ENCODE results near the gene ACOXL.
"Not testable (repeated sequence)": the region's sequence is repeated elsewhere in the genome, so short reads cannot be mapped to it uniquely, and the experiment has no call there.

ACOXL gene

GRCh38 chr2:110927526-110927925, 195.2 kb downstream of the ACOXL start:
- DNase-seq (ENCODE audit: low read depth, low spot score) = no peak

- no peak for DNase-seq (ENCODE audit: low read depth, low spot score)
Observed at GRCh38 chr2:110929528-110929927, 197.2 kb downstream of the ACOXL start.

GRCh38 chr2:110931648-110932047, 199.3 kb downstream of the ACOXL start:
- DNase-seq (ENCODE audit: low read depth, low spot score) = no peak

GRCh38 chr2:110933420-110933819, 201.0 kb downstream of the ACOXL start:
- no peak for DNase-seq (ENCODE audit: low read depth, low spot score)

- DNase-seq (ENCODE audit: low read depth, low spot score) = no peak
Observed at GRCh38 chr2:110934948-110935347, 202.6 kb downstream of the ACOXL start.

GRCh38 chr2:110940376-110940910, 208.1 kb downstream of the ACOXL start:
- no peak for DNase-seq (ENCODE audit: low read depth, low spot score)

GRCh38 chr2:110941226-110941625, 208.9 kb downstream of the ACOXL start:
- no peak for DNase-seq (ENCODE audit: low read depth, low spot score)

- no peak for DNase-seq (ENCODE audit: low read depth, low spot score)
Observed at GRCh38 chr2:110943070-110943634, 210.8 kb downstream of the ACOXL start.

- DNase-seq (ENCODE audit: low read depth, low spot score) = no peak
Observed at GRCh38 chr2:110946902-110947301, 214.5 kb downstream of the ACOXL start.

GRCh38 chr2:110948027-110948674, 215.8 kb downstream of the ACOXL start:
- no peak for DNase-seq (ENCODE audit: low read depth, low spot score)

GRCh38 chr2:110950281-110950680, 217.9 kb downstream of the ACOXL start:
- DNase-seq (ENCODE audit: low read depth, low spot score) = no peak

- no peak for DNase-seq (ENCODE audit: low read depth, low spot score)
Observed at GRCh38 chr2:110955045-110955444, 222.7 kb downstream of the ACOXL start.

- no peak for DNase-seq (ENCODE audit: low read depth, low spot score)
Observed at GRCh38 chr2:110955556-110955955, 223.2 kb downstream of the ACOXL start.

GRCh38 chr2:110957293-110957692, 224.9 kb downstream of the ACOXL start:
- DNase-seq (ENCODE audit: low read depth, low spot score) = no peak

- no peak for DNase-seq (ENCODE audit: low read depth, low spot score)
Observed at GRCh38 chr2:110958346-110959119, 226.2 kb downstream of the ACOXL start.

- DNase-seq (ENCODE audit: low read depth, low spot score) = no peak
Observed at GRCh38 chr2:110959198-110959597, 226.8 kb downstream of the ACOXL start.

GRCh38 chr2:110960281-110960680, 227.9 kb downstream of the ACOXL start:
- DNase-seq (ENCODE audit: low read depth, low spot score) = no peak

GRCh38 chr2:110960954-110961353, 228.6 kb downstream of the ACOXL start:
- DNase-seq (ENCODE audit: low read depth, low spot score) = no peak

- not testable (repeated sequence) for DNase-seq (ENCODE audit: low read depth, low spot score)
Observed at GRCh38 chr2:110961643-110962042, 229.3 kb downstream of the ACOXL start.

GRCh38 chr2:110969696-110970095, 237.3 kb downstream of the ACOXL start:
- DNase-seq (ENCODE audit: low read depth, low spot score) = no peak

- no peak for DNase-seq (ENCODE audit: low read depth, low spot score)
Observed at GRCh38 chr2:110970201-110970600, 237.8 kb downstream of the ACOXL start.

GRCh38 chr2:110971811-110972210, 239.4 kb downstream of the ACOXL start:
- no peak for DNase-seq (ENCODE audit: low read depth, low spot score)

GRCh38 chr2:110973262-110973661, 240.9 kb downstream of the ACOXL start:
- DNase-seq (ENCODE audit: low read depth, low spot score) = no peak

Measured in brain pericyte (primary cell).